GM19467 (cell line): ENCODE data around the gene TPSB2.
"Not testable (repeated sequence)": the region's sequence is repeated elsewhere in the genome, so short reads cannot be mapped to it uniquely, and the experiment has no call there.

Experiments used
- ATAC-seq: cut with Tn5 transposase; IDR thresholded peaks from one replicate; pipeline ENCODE4 v1.9.1; 2021; ENCODE audit warnings: mild to moderate bottlenecking, moderate library complexity; ENCODE audit not compliant: unreplicated experiment

The TPSB2 gene

GRCh38 chr16:1206786-1207185, 23.2 kb downstream of the TPSB2 start:
- ATAC-seq: no peak

- ATAC-seq: no peak
Observed at GRCh38 chr16:1206326-1206725, 23.7 kb downstream of the TPSB2 start.

- ATAC-seq: no peak
Observed at GRCh38 chr16:1204933-1205332, 25.1 kb downstream of the TPSB2 start.

- ATAC-seq: no peak
Observed at GRCh38 chr16:1202274-1202673, 27.7 kb downstream of the TPSB2 start.

GRCh38 chr16:1201444-1201843, 28.5 kb downstream of the TPSB2 start:
- ATAC-seq: no peak

GRCh38 chr16:1200014-1200627, 29.9 kb downstream of the TPSB2 start:
- no peak for ATAC-seq

- ATAC-seq: no peak
Observed at GRCh38 chr16:1199347-1200013, 30.5 kb downstream of the TPSB2 start.

- ATAC-seq: not testable (repeated sequence)
Observed at GRCh38 chr16:1198671-1199346, 31.2 kb downstream of the TPSB2 start.

- ATAC-seq: no peak
Observed at GRCh38 chr16:1198194-1198593, 31.8 kb downstream of the TPSB2 start.

GRCh38 chr16:1197237-1197866, 32.6 kb downstream of the TPSB2 start:
- no peak for ATAC-seq

- no peak for ATAC-seq
Observed at GRCh38 chr16:1196494-1196893, 33.5 kb downstream of the TPSB2 start.

GRCh38 chr16:1195393-1195666, 34.7 kb downstream of the TPSB2 start:
- no peak for ATAC-seq

GRCh38 chr16:1194665-1195392, 35.2 kb downstream of the TPSB2 start:
- no peak for ATAC-seq

- ATAC-seq: no peak
Observed at GRCh38 chr16:1193825-1194581, 36.0 kb downstream of the TPSB2 start.

GRCh38 chr16:1193143-1193824, 36.7 kb downstream of the TPSB2 start:
- ATAC-seq: no peak

GRCh38 chr16:1192384-1193073, 37.5 kb downstream of the TPSB2 start:
- no peak for ATAC-seq

- ATAC-seq: not testable (repeated sequence)
Observed at GRCh38 chr16:1190789-1191188, 39.2 kb downstream of the TPSB2 start.

GRCh38 chr16:1189455-1189854, 40.5 kb downstream of the TPSB2 start:
- ATAC-seq: no peak

GRCh38 chr16:1188432-1189189, 41.4 kb downstream of the TPSB2 start:
- no peak for ATAC-seq
